Keratinocyte (primary cell): ENCODE results near the gene CEP131. TPM values are rescaled to one million over a fixed set of nuclear protein-coding genes. Genes with fewer than 3 reads are reported as not detected.

Experiments used
- DNase-seq: peaks from one replicate; pipeline ENCODE4 v3.0.0-alpha.2; 2011; ENCODE audit warnings: low read depth, missing footprints, low spot score
- FAIRE-seq: peaks from 2 replicates; lab custom pipeline; 2011; peaks lifted over from hg19 to GRCh38; lab: Jason Lieb, UNC
- H2AFZ ChIP-seq: 2 replicates; pipeline ENCODE4 v1.6.0; 2012; ENCODE audit warnings: low read length, control low read depth, inconsistent platforms; ENCODE audit not compliant: control insufficient read depth
- H3K27ac ChIP-seq: 2 replicates; pipeline ENCODE4 v1.5.1; 2011; ENCODE audit warnings: low read length; ENCODE audit not compliant: control insufficient read depth, insufficient read depth
- H3K27me3 ChIP-seq: 3 replicates; pipeline ENCODE4 v1.6.0; 2011; ENCODE audit warnings: low read length; ENCODE audit not compliant: control insufficient read depth, insufficient read depth; ENCODE audit errors: extremely low read depth
- H3K36me3 ChIP-seq, 2 experiments: 2 replicates in 1 of 2; 3 replicates in 1 of 2; pipeline ENCODE4 v1.5.1; 2011; ENCODE audit warnings: low read length in 2 of 2, mild to moderate bottlenecking in 1 of 2; ENCODE audit not compliant: control insufficient read depth in 2 of 2, insufficient read depth in 2 of 2; ENCODE audit errors: extremely low read depth in 1 of 2
- H3K4me1 ChIP-seq: 3 replicates; pipeline ENCODE4 v1.5.1; 2011; ENCODE audit warnings: low read length; ENCODE audit not compliant: control insufficient read depth, insufficient read depth; ENCODE audit errors: extremely low read depth
- H3K4me2 ChIP-seq: 3 replicates; pipeline ENCODE4 v1.6.0; 2011; ENCODE audit warnings: low read depth, low read length; ENCODE audit not compliant: control insufficient read depth, insufficient read depth; ENCODE audit errors: extremely low read depth
- H3K4me3 ChIP-seq, 3 experiments: fragments of 200-600 bp in 1 of 3; sonication (generic) in 1 of 3; 2 replicates in 2 of 3; 3 replicates in 1 of 3; pipeline ENCODE4 v1.5.1; 2011 to 2016; ENCODE audit warnings: low read length in 3 of 3, mild to moderate bottlenecking in 3 of 3, control low read depth in 2 of 3, inconsistent platforms in 1 of 3, low read depth in 1 of 3, mixed read lengths in 1 of 3, mixed run types in 1 of 3, moderate library complexity in 1 of 3; ENCODE audit not compliant: control insufficient read depth in 2 of 3, insufficient read depth in 2 of 3; ENCODE audit errors: extremely low read depth in 1 of 3
- H3K79me2 ChIP-seq: 2 replicates; pipeline ENCODE4 v1.6.0; 2012; ENCODE audit warnings: low read length; ENCODE audit not compliant: control insufficient read depth, insufficient read depth
- H3K9ac ChIP-seq: 3 replicates; pipeline ENCODE4 v1.6.0; 2011; ENCODE audit warnings: low read length; ENCODE audit not compliant: control insufficient read depth, insufficient read depth; ENCODE audit errors: extremely low read depth
- H3K9me1 ChIP-seq: 3 replicates; pipeline ENCODE4 v1.6.0; 2011; ENCODE audit warnings: low read length; ENCODE audit not compliant: control insufficient read depth, insufficient read depth; ENCODE audit errors: extremely low read depth
- H3K9me3 ChIP-seq: 2 replicates; pipeline ENCODE4 v1.5.1; 2012; ENCODE audit warnings: low read depth, low read length; ENCODE audit not compliant: control insufficient read depth
- H4K20me1 ChIP-seq: 3 replicates; pipeline ENCODE4 v1.6.0; 2011; ENCODE audit warnings: low read length; ENCODE audit not compliant: control insufficient read depth, insufficient read depth; ENCODE audit errors: extremely low read depth
- CTCF ChIP-seq, 3 experiments: IDR thresholded peaks in 1 of 3; conservative IDR thresholded peaks in 1 of 3; optimal IDR thresholded peaks in 1 of 3; 2 replicates in 2 of 3; 3 replicates in 1 of 3; pipeline versions ENCODE3 to v1.5.1; 2011; ENCODE audit warnings: low read length in 3 of 3, mild to moderate bottlenecking in 3 of 3, moderate library complexity in 2 of 3, control low read depth in 1 of 3, inconsistent platforms in 1 of 3; ENCODE audit not compliant: insufficient read depth in 2 of 3; ENCODE audit errors: extremely low read depth in 1 of 3
- EZH2 ChIP-seq: IDR thresholded peaks from one replicate; pipeline ENCODE4 v1.6.1; 2012; ENCODE audit warnings: inconsistent platforms, mild to moderate bottlenecking, low read length, moderate library complexity
- dilution Hi-C: fragments of 300-500 bp; cut with MboI; formaldehyde crosslinking; loops from one replicate; pipeline ENCODE4 v1.7.0; 2020; ENCODE audit warnings: low sequenced_read_pairs; ENCODE audit not compliant: extremely low pct_ligation_motif_present
- polyA plus RNA-seq, 5 experiments: library from polyadenylated mRNA; depleted of rRNA in 3 of 5; stranded (reverse) in 3 of 5; stranded (forward) in 1 of 5; unstranded in 1 of 5; fragments of >200 nt; gene quantifications; 1 replicate in 1 of 5; 2 replicates in 3 of 5; 3 replicates in 1 of 5; pipeline versions ENCODE4 v1.2.1 to v1.2.3, GENCODE V29; 2011 to 2012; ENCODE audit warnings: missing spikeins in 2 of 5, low read depth in 1 of 5, low replicate concordance in 1 of 5

The CEP131 gene
- polyA plus RNA-seq, 1 donor (not counting 4 experiments of a cell fraction or from before 2014, with no cell fraction given): 2.6 TPM

GRCh38 chr17:81163703-81164370 lies 58.9 kb downstream of the CEP131 start:
- DNase-seq (no peak), FAIRE-seq (no peak)
- no peak overlapping the region for H3K27ac ChIP-seq
- H3K9ac ChIP-seq: no peak overlapping the region
- no peaks in the 10 kb centered on the region for H3K9me1 ChIP-seq
- no peak overlapping the region for H2AFZ ChIP-seq
- no peak overlapping the region for H3K4me2 ChIP-seq
- H3K9me3 ChIP-seq: no peaks in the 10 kb centered on the region
- peaks cover 2% of the 10 kb centered on the region for H4K20me1 ChIP-seq
- no peak overlapping the region for H3K4me3 ChIP-seq
- TF ChIP-seq EZH2: no peak
- no peaks in the 10 kb centered on the region for H3K4me1 ChIP-seq
- no peaks in the 10 kb centered on the region for H3K36me3 ChIP-seq
- H3K27me3 ChIP-seq: peaks cover 42% of the 10 kb centered on the region
- H3K79me2 ChIP-seq: no peaks in the 10 kb centered on the region
- dilution Hi-C loops: no loop called here

- no peak overlapping the region for H3K4me2 ChIP-seq
- H3K9me3 ChIP-seq: no peaks in the 10 kb centered on the region
- FAIRE-seq: no peak
- H3K27ac ChIP-seq: no peak overlapping the region
- H3K27me3 ChIP-seq: peaks cover 43% of the 10 kb centered on the region
- H3K9me1 ChIP-seq: no peaks in the 10 kb centered on the region
- dilution Hi-C loops: no loop called here
- H3K4me1 ChIP-seq: no peaks in the 10 kb centered on the region
- H3K79me2 ChIP-seq: no peaks in the 10 kb centered on the region
- TF ChIP-seq CTCF (optimal IDR thresholded peaks at IDR 0.05 in 1 of 3, IDR thresholded peaks at IDR 0.05 in 1 of 3, conservative IDR thresholded peaks at IDR 0.05 in 1 of 3; ENCODE audit: extremely low read depth in 1 of 3, insufficient read depth in 2 of 3, low read length in 3 of 3) (no peak), EZH2 (no peak)
- H4K20me1 ChIP-seq: peaks cover 2% of the 10 kb centered on the region
- no peak overlapping the region for H2AFZ ChIP-seq
- no peaks in the 10 kb centered on the region for H3K36me3 ChIP-seq
- no peak overlapping the region for H3K9ac ChIP-seq
- H3K4me3 ChIP-seq: no peak overlapping the region
- no peak for DNase-seq
Observed at GRCh38 chr17:81163051-81163695, 59.6 kb downstream of the CEP131 start.
